ENCODE measurements around the gene ZFP36L2.

ZFP36L2 gene

DNA sequence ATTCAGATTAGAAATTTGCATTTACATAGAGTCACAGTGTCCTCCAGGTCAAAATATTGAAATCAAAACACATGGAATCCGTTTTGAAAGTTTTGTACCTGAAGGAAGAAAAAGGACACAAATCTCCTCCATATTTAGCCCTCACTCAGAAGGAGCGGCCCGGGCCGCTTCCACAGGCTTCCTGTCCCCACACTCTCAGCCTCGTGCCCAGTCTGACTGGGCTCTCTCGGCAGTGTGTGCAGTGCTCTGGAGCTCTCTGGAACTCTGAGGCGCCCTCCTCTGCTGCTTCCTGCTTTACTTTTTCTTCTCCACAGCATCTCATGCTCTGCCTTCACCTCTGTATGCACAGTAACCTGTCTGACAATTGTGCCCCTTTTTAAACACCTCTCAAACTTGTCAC, 22.2 kb upstream of the ZFP36L2 start:
- H3K4me3 ChIP-seq (ENCODE audit: low read depth, low read length): no peak overlapping the region
- no peaks in the 10 kb centered on the region for H3K27me3 ChIP-seq (ENCODE audit: insufficient read depth, low read length)
- H3K27ac ChIP-seq (ENCODE audit: low read depth, low read length): no peak overlapping the region
- H3K36me3 ChIP-seq (ENCODE audit: insufficient read depth, low read length): 0 out of 2 replicates have a peak, but pooled peaks cover 3% of the 10 kb centered on the region
- no peak overlapping the region for H2AFZ ChIP-seq (ENCODE audit: low read length, unreplicated experiment)
- peaks cover 8% of the 10 kb centered on the region for H3K4me1 ChIP-seq (ENCODE audit: control insufficient read depth, insufficient read depth, low read length, unreplicated experiment)
- no peaks in the 10 kb centered on the region for H3K79me2 ChIP-seq (ENCODE audit: control insufficient read depth, insufficient read depth, low read length, unreplicated experiment)

DNA sequence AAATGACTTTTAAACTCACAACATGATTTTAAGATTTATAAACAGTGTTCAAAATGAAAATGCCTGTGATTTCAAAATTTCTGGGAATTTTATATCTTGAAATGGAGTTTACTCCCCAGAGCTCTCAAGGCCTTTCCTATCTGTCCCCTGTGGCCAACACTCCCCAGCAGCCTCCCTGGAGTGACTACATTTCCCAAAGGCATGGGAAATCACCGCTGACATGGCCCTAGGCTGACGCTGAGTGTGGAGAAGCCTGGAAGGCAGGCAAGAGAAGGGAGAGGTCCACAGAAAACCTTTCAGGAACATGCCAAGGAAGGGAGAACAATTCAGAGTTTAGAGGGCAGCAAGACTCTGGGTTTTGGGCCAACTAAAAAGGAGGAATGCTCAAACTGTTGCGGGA, 20.2 kb upstream of the ZFP36L2 start:
- Histone ChIP-seq H3K27me3 (ENCODE audit: insufficient read depth, low read length) (no peaks in the 10 kb centered on the region), H3K36me3 (ENCODE audit: insufficient read depth, low read length) (0 out of 2 replicates have a peak, but pooled peaks cover 3% of the 10 kb centered on the region), H3K4me3 (ENCODE audit: low read depth, low read length) (no peak overlapping the region), H2AFZ (ENCODE audit: low read length, unreplicated experiment) (no peak overlapping the region), H3K27ac (ENCODE audit: low read depth, low read length) (no peak overlapping the region), H3K79me2 (ENCODE audit: control insufficient read depth, insufficient read depth, low read length, unreplicated experiment) (no peaks in the 10 kb centered on the region), H3K4me1 (ENCODE audit: control insufficient read depth, insufficient read depth, low read length, unreplicated experiment) (peaks cover 8% of the 10 kb centered on the region)

DNA sequence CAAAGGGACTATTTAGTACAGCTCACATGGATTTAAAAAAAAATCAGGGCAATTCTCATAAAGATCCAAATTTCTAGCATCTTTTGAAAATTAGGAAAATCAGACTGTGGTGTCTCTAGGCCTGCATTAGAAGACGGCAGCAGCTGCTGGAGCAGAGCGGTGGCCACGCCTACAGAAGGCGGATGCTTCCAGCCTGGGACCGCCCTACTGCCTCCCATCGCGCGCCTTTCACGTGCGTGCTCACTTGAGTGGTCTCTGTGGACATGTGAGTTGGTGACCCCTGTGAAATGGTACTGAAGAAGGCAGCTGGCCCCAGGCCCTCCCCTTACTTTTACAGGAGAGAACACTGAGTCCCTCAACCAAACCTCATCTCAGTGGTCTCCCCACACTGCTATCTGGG, 15.2 kb upstream of the ZFP36L2 start:
- no peak overlapping the region for H3K27ac ChIP-seq (ENCODE audit: low read depth, low read length)
- H3K4me3 ChIP-seq (ENCODE audit: low read depth, low read length): no peak overlapping the region
- H3K36me3 ChIP-seq (ENCODE audit: insufficient read depth, low read length): no peaks in the 10 kb centered on the region
- H3K4me1 ChIP-seq (ENCODE audit: control insufficient read depth, insufficient read depth, low read length, unreplicated experiment): no peaks in the 10 kb centered on the region
- H3K79me2 ChIP-seq (ENCODE audit: control insufficient read depth, insufficient read depth, low read length, unreplicated experiment): no peaks in the 10 kb centered on the region
- H3K27me3 ChIP-seq (ENCODE audit: insufficient read depth, low read length): no peaks in the 10 kb centered on the region
- no peak overlapping the region for H2AFZ ChIP-seq (ENCODE audit: low read length, unreplicated experiment)

DNA sequence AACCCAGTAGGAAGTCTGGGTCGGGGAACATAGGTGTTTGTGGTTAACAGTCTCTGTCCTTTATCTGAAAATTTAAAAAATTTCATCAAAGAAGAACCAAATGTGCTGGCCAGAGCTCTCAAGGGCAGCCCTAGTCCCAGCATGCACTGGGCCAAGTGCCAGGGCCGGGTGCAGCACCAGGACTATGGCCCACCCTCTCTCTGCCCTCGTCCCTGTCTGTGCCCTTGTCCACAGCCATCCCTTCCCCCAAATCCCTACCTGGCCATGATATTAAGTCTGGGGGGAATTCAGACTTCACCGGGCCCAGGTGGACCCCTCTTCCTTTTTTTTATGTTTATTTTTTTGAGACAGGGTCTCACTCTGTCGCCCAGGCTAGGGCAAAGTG, 14.4 kb upstream of the ZFP36L2 start:
- Histone ChIP-seq H3K27ac (ENCODE audit: low read depth, low read length) (no peak overlapping the region), H3K27me3 (ENCODE audit: insufficient read depth, low read length) (no peaks in the 10 kb centered on the region), H3K4me1 (ENCODE audit: control insufficient read depth, insufficient read depth, low read length, unreplicated experiment) (no peaks in the 10 kb centered on the region), H3K36me3 (ENCODE audit: insufficient read depth, low read length) (no peaks in the 10 kb centered on the region), H2AFZ (ENCODE audit: low read length, unreplicated experiment) (no peak overlapping the region), H3K79me2 (ENCODE audit: control insufficient read depth, insufficient read depth, low read length, unreplicated experiment) (no peaks in the 10 kb centered on the region), H3K4me3 (ENCODE audit: low read depth, low read length) (no peak overlapping the region)

DNA sequence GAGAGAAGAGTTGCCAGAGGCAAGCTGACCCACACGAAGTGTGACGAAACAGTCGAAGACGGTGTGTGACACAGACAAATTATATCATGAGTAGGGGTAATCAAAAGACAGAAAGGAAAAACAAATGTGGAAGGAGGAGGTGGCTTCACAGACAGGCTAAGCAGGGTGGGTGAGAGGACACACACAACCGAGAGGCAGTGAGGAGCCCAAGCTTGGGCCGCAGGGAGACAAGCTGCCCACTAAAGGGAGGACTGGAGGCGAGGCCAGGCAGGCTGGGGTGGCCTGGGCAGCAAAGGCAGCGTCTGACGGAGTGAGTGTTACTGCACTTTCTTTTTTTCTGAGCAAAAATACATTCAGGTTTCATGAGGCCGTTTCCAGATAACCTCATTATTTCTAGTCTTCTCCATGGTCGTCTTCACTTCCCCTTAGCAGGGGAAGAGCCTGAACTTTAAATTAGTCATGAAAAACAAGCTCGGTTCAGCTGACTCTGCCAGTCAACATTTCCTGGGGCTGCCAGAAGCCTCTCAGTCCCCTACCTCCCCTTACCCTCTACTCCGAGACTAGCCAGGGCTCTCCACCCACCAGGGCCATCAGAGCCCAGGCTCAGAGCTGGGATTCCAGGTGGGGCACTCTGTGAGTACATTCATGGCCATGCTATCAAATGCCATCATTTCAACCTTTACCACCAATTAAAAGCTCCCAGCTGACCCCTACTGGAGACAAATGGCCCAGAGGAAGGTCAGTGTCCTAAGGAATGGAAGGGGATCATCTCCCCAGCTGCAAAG, 13.8 kb upstream of the ZFP36L2 start:
- H3K27me3 ChIP-seq (ENCODE audit: insufficient read depth, low read length): no peaks in the 10 kb centered on the region
- no peak overlapping the region for H3K4me3 ChIP-seq (ENCODE audit: low read depth, low read length)
- H2AFZ ChIP-seq (ENCODE audit: low read length, unreplicated experiment): no peak overlapping the region
- H3K27ac ChIP-seq (ENCODE audit: low read depth, low read length): no peak overlapping the region
- no peaks in the 10 kb centered on the region for H3K4me1 ChIP-seq (ENCODE audit: control insufficient read depth, insufficient read depth, low read length, unreplicated experiment)
- H3K36me3 ChIP-seq (ENCODE audit: insufficient read depth, low read length): no peaks in the 10 kb centered on the region
- no peaks in the 10 kb centered on the region for H3K79me2 ChIP-seq (ENCODE audit: control insufficient read depth, insufficient read depth, low read length, unreplicated experiment)

DNA sequence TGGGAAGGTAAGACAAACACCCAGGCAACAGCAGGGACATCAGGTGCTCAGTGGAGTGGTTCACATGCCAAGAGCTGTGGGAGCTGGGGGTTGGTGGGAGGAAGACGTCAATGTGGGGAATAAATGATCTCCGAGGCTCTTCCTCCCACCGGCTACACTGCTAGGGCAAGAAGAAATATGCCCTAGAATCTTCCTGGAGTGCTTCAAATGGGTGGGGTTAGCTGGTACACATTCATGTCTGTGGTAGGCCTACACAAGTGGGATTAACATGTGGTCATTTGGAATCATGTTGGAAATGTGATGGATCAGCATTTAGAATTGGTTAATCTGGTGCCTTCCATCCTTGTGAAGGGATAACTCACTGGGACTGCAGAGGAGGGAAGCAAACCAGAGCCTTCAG, 12.4 kb upstream of the ZFP36L2 start:
- no peaks in the 10 kb centered on the region for H3K4me1 ChIP-seq (ENCODE audit: control insufficient read depth, insufficient read depth, low read length, unreplicated experiment)
- no peak overlapping the region for H2AFZ ChIP-seq (ENCODE audit: low read length, unreplicated experiment)
- no peaks in the 10 kb centered on the region for H3K79me2 ChIP-seq (ENCODE audit: control insufficient read depth, insufficient read depth, low read length, unreplicated experiment)
- no peak overlapping the region for H3K4me3 ChIP-seq (ENCODE audit: low read depth, low read length)
- H3K27ac ChIP-seq (ENCODE audit: low read depth, low read length): no peak overlapping the region
- no peaks in the 10 kb centered on the region for H3K27me3 ChIP-seq (ENCODE audit: insufficient read depth, low read length)
- no peaks in the 10 kb centered on the region for H3K36me3 ChIP-seq (ENCODE audit: insufficient read depth, low read length)

DNA sequence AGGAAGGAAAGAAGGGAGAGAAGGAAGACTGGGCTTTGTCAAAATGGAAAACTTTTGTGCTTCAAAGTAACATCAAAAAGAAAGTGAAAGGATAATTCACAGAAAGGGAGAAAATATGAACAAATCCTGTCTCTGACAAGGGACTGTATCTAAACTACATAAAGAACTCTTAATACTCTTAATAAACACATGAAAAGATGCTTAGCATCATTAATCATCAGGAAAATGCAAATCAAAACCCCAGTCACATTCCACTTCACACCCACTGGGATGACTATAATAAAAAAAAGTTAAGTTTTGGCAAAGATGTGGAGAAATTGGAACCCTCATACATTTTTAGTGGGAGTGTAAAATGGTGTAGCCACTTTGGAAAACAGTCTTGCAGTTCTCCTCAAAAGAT, 11.8 kb upstream of the ZFP36L2 start:
- Histone ChIP-seq H3K27me3 (ENCODE audit: insufficient read depth, low read length) (no peaks in the 10 kb centered on the region), H3K4me1 (ENCODE audit: control insufficient read depth, insufficient read depth, low read length, unreplicated experiment) (no peaks in the 10 kb centered on the region), H3K79me2 (ENCODE audit: control insufficient read depth, insufficient read depth, low read length, unreplicated experiment) (no peaks in the 10 kb centered on the region), H3K4me3 (ENCODE audit: low read depth, low read length) (no peak overlapping the region), H3K27ac (ENCODE audit: low read depth, low read length) (no peak overlapping the region), H3K36me3 (ENCODE audit: insufficient read depth, low read length) (no peaks in the 10 kb centered on the region), H2AFZ (ENCODE audit: low read length, unreplicated experiment) (no peak overlapping the region)

DNA sequence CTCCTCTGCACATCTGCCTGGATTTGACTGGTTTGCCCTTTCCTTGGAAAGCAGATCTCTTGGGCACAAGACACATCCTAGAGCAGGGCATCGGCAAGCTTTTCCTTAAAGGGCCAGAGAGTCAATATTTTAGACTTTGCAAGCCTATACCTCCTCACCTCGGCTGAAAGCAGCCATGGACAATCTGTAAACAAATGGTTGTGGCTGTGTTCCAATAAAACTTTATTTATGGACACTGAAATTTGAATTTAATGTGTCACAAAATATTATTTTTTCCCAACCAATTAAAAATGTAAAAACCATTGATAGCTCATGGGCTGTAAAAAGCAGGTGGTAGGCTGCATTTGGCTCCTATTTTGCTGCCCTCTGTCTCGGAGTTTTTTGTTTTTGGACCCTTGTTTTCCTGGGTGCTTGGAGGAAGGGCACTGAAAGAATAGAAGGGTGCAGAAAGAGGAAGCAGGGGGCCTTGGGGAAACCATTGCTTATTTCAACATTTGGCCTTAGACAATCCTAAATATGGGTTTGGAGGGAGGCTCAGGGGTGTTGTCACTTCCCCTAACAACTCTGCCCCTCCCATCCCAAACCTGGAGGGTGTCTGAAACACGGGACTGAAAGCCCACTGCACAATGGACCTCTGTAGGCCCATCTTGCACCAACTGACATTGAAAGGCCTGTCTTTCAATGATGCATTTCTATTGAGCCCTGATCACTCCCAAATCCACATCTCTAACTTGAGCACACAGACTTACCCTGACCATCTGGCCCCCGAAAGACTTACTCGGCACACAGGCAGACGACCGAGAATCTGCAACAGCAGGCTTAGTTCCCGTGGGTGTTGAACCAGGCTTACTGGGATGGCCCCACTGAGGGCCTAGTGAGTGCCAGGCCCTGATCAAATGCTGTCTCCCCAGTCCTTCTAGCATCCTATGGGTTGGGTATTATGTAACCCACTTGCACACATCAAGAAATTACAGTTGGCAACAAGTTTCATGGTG, 7.1 kb upstream of the ZFP36L2 start:
- Histone ChIP-seq H2AFZ (ENCODE audit: low read length, unreplicated experiment) (no peak overlapping the region), H3K36me3 (ENCODE audit: insufficient read depth, low read length) (no peaks in the 10 kb centered on the region), H3K27me3 (ENCODE audit: insufficient read depth, low read length) (no peaks in the 10 kb centered on the region), H3K4me3 (ENCODE audit: low read depth, low read length) (no peak overlapping the region), H3K4me1 (ENCODE audit: control insufficient read depth, insufficient read depth, low read length, unreplicated experiment) (peaks cover 9% of the 10 kb centered on the region), H3K79me2 (ENCODE audit: control insufficient read depth, insufficient read depth, low read length, unreplicated experiment) (peaks cover under 1% of the 10 kb centered on the region), H3K27ac (ENCODE audit: low read depth, low read length) (no peak overlapping the region)

DNA sequence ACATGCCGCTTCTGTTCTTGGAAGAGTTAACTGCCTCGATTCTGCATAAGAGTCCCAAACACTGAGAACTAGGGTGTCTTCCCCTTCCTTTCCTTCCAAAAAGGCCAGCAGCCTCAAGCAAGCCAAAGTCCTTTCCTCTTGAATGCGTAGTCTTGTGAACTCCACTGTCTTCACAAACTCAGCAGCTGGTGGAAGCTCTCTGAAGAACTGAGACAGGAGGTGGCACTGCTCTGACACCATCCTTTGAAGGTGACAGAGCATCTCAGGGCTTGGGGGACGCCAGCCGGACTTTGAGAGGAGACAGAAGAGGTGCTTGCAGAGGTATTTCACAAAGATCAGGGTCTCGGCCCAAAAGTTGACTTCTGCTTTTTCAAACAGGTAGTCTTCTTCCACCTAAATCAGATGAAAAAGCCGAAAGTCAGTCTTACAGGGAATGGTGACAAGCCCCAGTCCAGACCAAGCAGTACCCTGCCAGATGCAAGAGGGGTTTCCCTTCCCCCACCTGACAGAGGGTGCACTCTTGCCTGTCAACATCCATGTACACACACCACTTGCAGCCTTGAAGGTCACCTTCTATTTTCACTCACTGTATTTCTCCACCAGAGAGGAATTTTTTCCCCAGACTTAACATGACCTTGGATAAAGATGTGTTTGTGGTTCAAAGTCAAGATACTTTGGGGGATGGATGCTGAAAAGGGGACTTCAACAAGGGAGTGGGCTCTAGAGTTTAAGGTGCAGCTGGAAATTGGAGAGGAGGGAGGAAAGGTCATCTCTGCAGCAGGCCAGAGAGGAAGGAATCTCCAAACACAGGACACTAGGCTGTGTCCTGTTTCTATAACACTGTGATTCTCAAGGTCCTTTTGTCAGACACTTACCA, 4.8 kb upstream of the ZFP36L2 start:
- Histone ChIP-seq H3K27ac (ENCODE audit: low read depth, low read length) (no peak overlapping the region), H3K4me1 (ENCODE audit: control insufficient read depth, insufficient read depth, low read length, unreplicated experiment) (peaks cover 16% of the 10 kb centered on the region)

DNA sequence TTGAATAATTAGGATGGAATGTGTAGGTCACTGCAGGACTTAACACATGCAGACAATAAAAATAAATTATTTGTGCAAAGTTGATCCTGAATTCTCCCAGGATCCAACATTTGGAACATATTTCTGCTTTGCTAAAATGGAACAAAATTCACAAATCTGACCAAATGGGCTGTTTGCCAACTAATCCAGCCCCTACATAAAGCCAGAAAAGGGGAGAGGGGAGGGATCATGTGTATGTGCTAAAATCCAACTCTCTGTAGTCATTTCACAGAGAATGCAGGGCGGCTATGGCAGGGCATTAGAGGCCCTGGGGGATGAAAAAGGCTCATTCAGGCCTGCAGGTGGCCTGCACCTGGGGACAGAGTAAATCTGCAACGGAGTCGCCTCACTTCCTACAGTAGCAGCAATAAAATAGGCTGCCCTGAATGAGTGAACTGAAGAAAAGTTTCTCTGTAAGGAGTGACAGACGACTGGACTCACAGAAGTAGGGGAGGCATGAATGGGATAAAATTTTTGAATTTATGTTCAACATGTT, 4.0 kb upstream of the ZFP36L2 start:
- no peak overlapping the region for H2AFZ ChIP-seq (ENCODE audit: low read length, unreplicated experiment)
- H3K36me3 ChIP-seq (ENCODE audit: insufficient read depth, low read length): no peaks in the 10 kb centered on the region
- no peak overlapping the region for H3K4me3 ChIP-seq (ENCODE audit: low read depth, low read length)
- H3K79me2 ChIP-seq (ENCODE audit: control insufficient read depth, insufficient read depth, low read length, unreplicated experiment): peaks cover 17% of the 10 kb centered on the region
- H3K27me3 ChIP-seq (ENCODE audit: insufficient read depth, low read length): no peaks in the 10 kb centered on the region
- H3K27ac ChIP-seq (ENCODE audit: low read depth, low read length): no peak overlapping the region
- peaks cover 16% of the 10 kb centered on the region for H3K4me1 ChIP-seq (ENCODE audit: control insufficient read depth, insufficient read depth, low read length, unreplicated experiment)

More for the DNA sequence above, 4.8 kb upstream of the ZFP36L2 start:
- H3K79me2 ChIP-seq (ENCODE audit: control insufficient read depth, insufficient read depth, low read length, unreplicated experiment): peaks cover 9% of the 10 kb centered on the region
- no peaks in the 10 kb centered on the region for H3K36me3 ChIP-seq (ENCODE audit: insufficient read depth, low read length)
- H3K4me3 ChIP-seq (ENCODE audit: low read depth, low read length): no peak overlapping the region
- no peak overlapping the region for H2AFZ ChIP-seq (ENCODE audit: low read length, unreplicated experiment)
- H3K27me3 ChIP-seq (ENCODE audit: insufficient read depth, low read length): no peaks in the 10 kb centered on the region

All from ACC112 (cell line).